ENCODE data around the gene FBLN1. TPM values are rescaled to one million over a fixed set of nuclear protein-coding genes. Genes with fewer than 3 reads are reported as not detected.

FBLN1 gene
- total RNA-seq, 1 donor from 2014 or later, result 82.8 TPM

GRCh38 chr22:45529971-45530575 is 27.4 kb downstream of the FBLN1 start:
- intact Hi-C loops (cut with micrococcal nuclease), result no loop called here
- Histone ChIP-seq H3K27me3 (ENCODE audit: low read depth) (no peaks in the 10 kb centered on the region), H3K27ac (replicated peaks) (no peak overlapping the region), H3K9me3 (replicated peaks) (no peaks in the 10 kb centered on the region), H3K36me3 (peaks cover 16% of the 10 kb centered on the region), H3K4me3 (no peak overlapping the region), H3K4me1 (no peaks in the 10 kb centered on the region)
- DNase-seq, result no peak
- TF ChIP-seq, protein P1, sequence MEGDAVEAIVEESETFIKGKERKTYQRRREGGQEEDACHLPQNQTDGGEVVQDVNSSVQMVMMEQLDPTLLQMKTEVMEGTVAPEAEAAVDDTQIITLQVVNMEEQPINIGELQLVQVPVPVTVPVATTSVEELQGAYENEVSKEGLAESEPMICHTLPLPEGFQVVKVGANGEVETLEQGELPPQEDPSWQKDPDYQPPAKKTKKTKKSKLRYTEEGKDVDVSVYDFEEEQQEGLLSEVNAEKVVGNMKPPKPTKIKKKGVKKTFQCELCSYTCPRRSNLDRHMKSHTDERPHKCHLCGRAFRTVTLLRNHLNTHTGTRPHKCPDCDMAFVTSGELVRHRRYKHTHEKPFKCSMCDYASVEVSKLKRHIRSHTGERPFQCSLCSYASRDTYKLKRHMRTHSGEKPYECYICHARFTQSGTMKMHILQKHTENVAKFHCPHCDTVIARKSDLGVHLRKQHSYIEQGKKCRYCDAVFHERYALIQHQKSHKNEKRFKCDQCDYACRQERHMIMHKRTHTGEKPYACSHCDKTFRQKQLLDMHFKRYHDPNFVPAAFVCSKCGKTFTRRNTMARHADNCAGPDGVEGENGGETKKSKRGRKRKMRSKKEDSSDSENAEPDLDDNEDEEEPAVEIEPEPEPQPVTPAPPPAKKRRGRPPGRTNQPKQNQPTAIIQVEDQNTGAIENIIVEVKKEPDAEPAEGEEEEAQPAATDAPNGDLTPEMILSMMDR (IDR thresholded peaks at IDR 0.05; ENCODE audit: borderline replicate concordance), result no peak

DNA sequence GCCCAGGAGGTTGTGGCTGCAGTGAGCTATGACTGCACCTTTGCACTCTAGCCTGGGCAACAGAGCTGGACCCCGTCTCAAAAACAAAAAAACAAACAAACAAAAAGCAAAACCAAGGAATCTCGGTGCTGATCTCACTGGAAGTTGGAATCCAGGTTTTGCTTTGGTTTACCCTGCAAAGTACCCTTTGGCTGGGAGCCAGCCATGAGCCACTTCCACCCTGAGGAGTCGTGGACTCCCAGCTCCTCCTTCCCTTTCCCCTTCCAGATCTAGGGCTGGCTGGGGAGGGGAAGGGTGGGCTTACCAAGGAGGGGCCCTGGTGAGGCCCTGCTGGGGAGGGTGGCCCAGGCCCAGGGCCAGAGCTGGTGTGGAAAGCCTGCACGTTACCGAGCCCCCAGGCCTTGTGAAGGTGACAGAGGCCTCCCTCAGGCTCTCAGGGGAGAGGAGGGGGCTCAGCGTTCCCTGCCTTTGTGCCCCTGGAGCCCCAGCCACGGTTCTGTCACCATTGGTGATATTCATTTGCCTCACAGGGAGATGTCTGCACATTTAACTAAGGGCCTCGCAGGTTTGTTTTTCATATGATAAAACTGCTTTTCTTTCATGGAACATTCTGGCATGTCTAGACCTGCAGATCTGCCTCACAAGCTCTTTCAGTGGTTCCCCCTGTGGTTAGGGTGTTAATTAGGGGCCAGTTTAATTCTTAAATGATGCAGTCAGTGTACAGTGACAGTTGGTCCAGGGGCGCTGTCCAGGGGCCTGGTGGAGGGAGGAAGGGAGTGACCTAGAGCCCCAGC is 29.0 kb downstream of the FBLN1 start:
- intact Hi-C loops (cut with micrococcal nuclease), result no loop called here
- Histone ChIP-seq H3K27ac (replicated peaks) (no peak overlapping the region), H3K36me3 (peaks cover 16% of the 10 kb centered on the region), H3K9me3 (replicated peaks) (no peaks in the 10 kb centered on the region), H3K27me3 (ENCODE audit: low read depth) (no peaks in the 10 kb centered on the region), H3K4me3 (no peak overlapping the region), H3K4me1 (peaks cover 3% of the 10 kb centered on the region)
- no peak for DNase-seq
- TF ChIP-seq, protein P1 (IDR thresholded peaks at IDR 0.05; ENCODE audit: borderline replicate concordance), result no peak

DNA sequence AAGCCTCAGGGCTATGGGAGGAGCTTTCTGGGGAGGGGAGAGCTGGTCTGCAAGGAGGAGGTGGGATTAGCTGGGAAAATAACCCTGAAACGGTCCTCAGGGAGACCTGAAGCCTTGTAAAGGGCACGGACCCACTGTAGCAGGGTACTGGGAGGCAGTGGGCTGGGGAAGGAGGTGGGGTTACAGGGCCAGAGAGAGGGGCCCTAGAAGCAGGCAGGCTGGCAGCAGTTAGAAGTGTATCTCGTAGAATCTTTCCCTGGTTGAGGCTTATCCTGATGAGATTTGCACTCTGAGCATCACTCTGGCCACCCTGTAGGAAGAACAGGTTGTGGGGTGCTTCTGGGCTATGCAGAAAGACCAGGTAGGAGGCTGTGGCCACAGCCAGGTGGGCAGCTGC is 29.6 kb downstream of the FBLN1 start:
- Histone ChIP-seq H3K9me3 (replicated peaks) (no peaks in the 10 kb centered on the region), H3K36me3 (peaks cover 11% of the 10 kb centered on the region), H3K27ac (replicated peaks) (no peak overlapping the region), H3K27me3 (ENCODE audit: low read depth) (no peaks in the 10 kb centered on the region), H3K4me1 (peaks cover 9% of the 10 kb centered on the region), H3K4me3 (no peak overlapping the region)
- intact Hi-C loops (cut with micrococcal nuclease), result no loop called here
- no peak for DNase-seq
- TF ChIP-seq, protein P1 (IDR thresholded peaks at IDR 0.05; ENCODE audit: borderline replicate concordance), result no peak

DNA sequence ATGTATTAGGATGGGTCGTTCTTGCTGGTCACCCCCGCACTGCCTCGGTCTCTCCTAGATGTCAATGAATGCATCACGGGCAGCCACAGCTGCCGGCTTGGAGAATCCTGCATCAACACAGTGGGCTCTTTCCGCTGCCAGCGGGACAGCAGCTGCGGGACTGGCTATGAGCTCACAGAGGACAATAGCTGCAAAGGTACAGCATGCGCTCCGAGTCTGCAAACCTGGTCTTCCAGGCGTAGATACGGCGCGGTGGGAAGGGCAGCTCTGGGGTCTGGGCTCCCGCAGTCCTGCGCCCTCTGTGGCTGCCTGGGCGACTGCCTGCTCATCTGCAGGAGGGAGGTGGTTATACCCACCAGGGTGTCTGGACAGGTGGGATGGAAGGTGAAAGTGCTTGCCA is 31.0 kb downstream of the FBLN1 start:
- no peak for DNase-seq
- Histone ChIP-seq H3K27ac (replicated peaks) (no peak overlapping the region), H3K4me1 (peaks cover 23% of the 10 kb centered on the region), H3K9me3 (replicated peaks) (no peaks in the 10 kb centered on the region), H3K27me3 (ENCODE audit: low read depth) (no peaks in the 10 kb centered on the region), H3K4me3 (no peak overlapping the region), H3K36me3 (peaks cover 11% of the 10 kb centered on the region)
- TF ChIP-seq, protein P1 (IDR thresholded peaks at IDR 0.05; ENCODE audit: borderline replicate concordance), result no peak
- intact Hi-C loops (cut with micrococcal nuclease), result no loop called here

DNA sequence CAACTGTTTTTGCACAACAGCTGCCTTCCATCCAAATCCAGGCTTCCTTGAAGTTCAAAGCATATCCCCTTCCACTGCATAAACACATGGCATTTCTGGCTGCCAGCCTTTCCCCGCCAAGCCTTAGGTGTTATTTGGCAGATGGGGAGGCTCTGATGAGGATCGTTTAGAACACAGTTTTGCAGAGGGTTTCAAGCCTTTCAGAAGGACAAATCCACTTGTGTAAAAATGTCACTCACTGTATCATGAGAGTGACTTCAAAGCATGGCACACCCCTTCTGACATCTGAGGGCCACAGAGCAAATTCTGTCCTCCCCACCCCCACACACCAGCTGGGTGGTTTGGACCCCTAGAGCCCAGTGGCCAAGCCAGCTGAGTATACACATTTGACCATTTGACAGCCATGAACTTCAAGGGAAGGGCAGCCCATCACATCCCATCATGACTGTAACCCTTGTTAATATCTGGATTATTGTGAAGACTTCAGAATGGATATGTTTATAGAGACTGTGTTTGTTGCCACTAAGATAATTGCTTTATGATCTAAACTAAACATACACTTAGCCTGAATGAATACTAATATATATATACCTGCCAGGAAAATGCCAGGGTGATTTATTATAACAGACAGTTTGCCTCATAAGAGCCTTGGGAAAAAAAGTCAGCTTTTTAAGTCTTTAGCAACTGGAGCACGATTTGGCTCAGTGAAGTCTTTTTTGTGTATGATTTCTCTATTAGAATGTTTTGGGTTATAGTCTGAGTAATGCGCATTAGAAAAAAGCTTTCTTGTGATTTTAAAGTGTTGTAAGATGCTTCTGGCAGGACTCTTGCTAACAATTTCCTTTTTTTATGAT is 31.9 kb downstream of the FBLN1 start:
- no peak for DNase-seq
- TF ChIP-seq, protein P1 (IDR thresholded peaks at IDR 0.05; ENCODE audit: borderline replicate concordance), result no peak
- Histone ChIP-seq H3K4me3 (no peak overlapping the region), H3K27ac (replicated peaks) (no peak overlapping the region), H3K27me3 (ENCODE audit: low read depth) (no peaks in the 10 kb centered on the region), H3K4me1 (peaks cover 23% of the 10 kb centered on the region), H3K9me3 (replicated peaks) (no peaks in the 10 kb centered on the region), H3K36me3 (peaks cover 11% of the 10 kb centered on the region)
- intact Hi-C loops (cut with micrococcal nuclease), result no loop called here

Measured in left ventricle myocardium inferior (tissue), 1 donor.